OCI-LY3 (cell line): ENCODE results near the gene SFXN5.
A peak's percentile ranks its signal among the peaks of the same experiment; 100 is the strongest.

Experiments
- H2AFZ ChIP-seq: fragments of 200-600, 300-600 bp; shearing (Covaris generic); 2 replicates; pipeline ENCODE4 v1.6.0; 2014; ENCODE audit warnings: antibody characterized with exemption, low read depth, low read length
- H3K27ac ChIP-seq: fragments of 200-600, 300-600 bp; sonication (generic); 2 replicates; pipeline ENCODE4 v1.5.1; 2014; ENCODE audit warnings: mild to moderate bottlenecking, low read length, moderate library complexity, mixed read lengths
- H3K27me3 ChIP-seq: fragments of 200-600, 300-600 bp; sonication (generic); 2 replicates; pipeline ENCODE4 v1.6.1; 2014; ENCODE audit warnings: low read depth, low read length, mixed read lengths
- H3K36me3 ChIP-seq: fragments of 200-600, 300-600 bp; sonication (generic); replicated peaks from 2 replicates; pipeline ENCODE3; 2014; ENCODE audit warnings: low read depth, low read length, mixed read lengths
- H3K4me1 ChIP-seq: fragments of 300-600, 200-600 bp; sonication (generic); 2 replicates; pipeline ENCODE4 v1.6.1; 2014; ENCODE audit warnings: low read length, mixed read lengths
- H3K4me2 ChIP-seq: fragments of 200-600, 300-600 bp; sonication (generic); 2 replicates; pipeline ENCODE4 v1.6.1; 2014; ENCODE audit warnings: low read length, mixed read lengths
- H3K4me3 ChIP-seq: fragments of 300-600, 200-600 bp; sonication (generic); 2 replicates; pipeline ENCODE4 v1.5.1; 2014; ENCODE audit warnings: antibody characterized with exemption, mild to moderate bottlenecking, low read length, moderate library complexity
- H3K79me2 ChIP-seq: fragments of 300-600, 200-600 bp; shearing (Covaris generic); 2 replicates; pipeline ENCODE4 v1.6.1; 2014; ENCODE audit warnings: mild to moderate bottlenecking, low read length, mixed read lengths
- H3K9ac ChIP-seq: fragments of 300-600, 200-600 bp; shearing (Covaris generic); 2 replicates; pipeline ENCODE4 v1.6.0; 2014; ENCODE audit warnings: mild to moderate bottlenecking, low read length, moderate library complexity
- H3K9me3 ChIP-seq: fragments of 200-600, 300-600 bp; shearing (Covaris generic); 2 replicates; pipeline ENCODE4 v1.6.1; 2014; ENCODE audit warnings: low read length, mixed read lengths; ENCODE audit not compliant: insufficient read depth
- H4K20me1 ChIP-seq: fragments of 200-600, 300-600 bp; sonication (generic); 2 replicates; pipeline ENCODE4 v1.6.1; 2016; ENCODE audit warnings: low read length, mixed read lengths; ENCODE audit not compliant: insufficient read depth
- EZH2phosphoT487 ChIP-seq: fragments of 200-600 bp; shearing (Covaris generic); IDR thresholded peaks from 2 replicates; pipeline ENCODE4 v1.6.1; 2018; ENCODE audit warnings: antibody characterized with exemption, mixed run types, low read depth
- TF ChIP-seq, protein P1 (sequence below): fragments of 200-600, 300-600 bp; sonication (generic); IDR thresholded peaks from 2 replicates; pipeline ENCODE4 v1.5.1; 2014; ENCODE audit warnings: antibody characterized with exemption, low read length, low read depth

The SFXN5 gene

GRCh38 chr2:72993933-72994280 is 77.6 kb downstream of the SFXN5 start:
- Histone ChIP-seq H3K36me3 (no peaks in the 10 kb centered on the region), H3K4me2 (no peak overlapping the region), H3K79me2 (no peaks in the 10 kb centered on the region), H3K4me3 (no peak overlapping the region), H3K9ac (no peak overlapping the region), H4K20me1 (no peaks in the 10 kb centered on the region), H2AFZ (no peak overlapping the region), H3K9me3 (no peaks in the 10 kb centered on the region), H3K27ac (no peak overlapping the region), H3K4me1 (no peaks in the 10 kb centered on the region), H3K27me3 (no peaks in the 10 kb centered on the region)
- TF ChIP-seq, protein P1, sequence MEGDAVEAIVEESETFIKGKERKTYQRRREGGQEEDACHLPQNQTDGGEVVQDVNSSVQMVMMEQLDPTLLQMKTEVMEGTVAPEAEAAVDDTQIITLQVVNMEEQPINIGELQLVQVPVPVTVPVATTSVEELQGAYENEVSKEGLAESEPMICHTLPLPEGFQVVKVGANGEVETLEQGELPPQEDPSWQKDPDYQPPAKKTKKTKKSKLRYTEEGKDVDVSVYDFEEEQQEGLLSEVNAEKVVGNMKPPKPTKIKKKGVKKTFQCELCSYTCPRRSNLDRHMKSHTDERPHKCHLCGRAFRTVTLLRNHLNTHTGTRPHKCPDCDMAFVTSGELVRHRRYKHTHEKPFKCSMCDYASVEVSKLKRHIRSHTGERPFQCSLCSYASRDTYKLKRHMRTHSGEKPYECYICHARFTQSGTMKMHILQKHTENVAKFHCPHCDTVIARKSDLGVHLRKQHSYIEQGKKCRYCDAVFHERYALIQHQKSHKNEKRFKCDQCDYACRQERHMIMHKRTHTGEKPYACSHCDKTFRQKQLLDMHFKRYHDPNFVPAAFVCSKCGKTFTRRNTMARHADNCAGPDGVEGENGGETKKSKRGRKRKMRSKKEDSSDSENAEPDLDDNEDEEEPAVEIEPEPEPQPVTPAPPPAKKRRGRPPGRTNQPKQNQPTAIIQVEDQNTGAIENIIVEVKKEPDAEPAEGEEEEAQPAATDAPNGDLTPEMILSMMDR: no peak
- TF ChIP-seq EZH2phosphoT487: no peak

- Histone ChIP-seq H3K4me2 (no peak overlapping the region), H2AFZ (no peak overlapping the region), H3K27me3 (no peaks in the 10 kb centered on the region), H3K79me2 (no peaks in the 10 kb centered on the region), H3K27ac (no peak overlapping the region), H3K4me1 (no peaks in the 10 kb centered on the region), H3K36me3 (no peaks in the 10 kb centered on the region), H3K9me3 (no peaks in the 10 kb centered on the region), H3K9ac (no peak overlapping the region), H4K20me1 (no peaks in the 10 kb centered on the region), H3K4me3 (no peak overlapping the region)
- no peak for TF ChIP-seq EZH2phosphoT487
- TF ChIP-seq, protein P1: peak; percentile 85
Observed at GRCh38 chr2:72993147-72993932, 78.2 kb downstream of the SFXN5 start.

GRCh38 chr2:72992734-72993102 is 78.8 kb downstream of the SFXN5 start:
- H3K27ac ChIP-seq: no peak overlapping the region
- no peaks in the 10 kb centered on the region for H3K4me1 ChIP-seq
- H2AFZ ChIP-seq: no peak overlapping the region
- TF ChIP-seq, protein P1: no peak
- no peak for TF ChIP-seq EZH2phosphoT487
- H3K4me2 ChIP-seq: no peak overlapping the region
- no peaks in the 10 kb centered on the region for H3K79me2 ChIP-seq
- no peak overlapping the region for H3K9ac ChIP-seq
- no peak overlapping the region for H3K4me3 ChIP-seq
- H3K27me3 ChIP-seq: no peaks in the 10 kb centered on the region
- H3K36me3 ChIP-seq: no peaks in the 10 kb centered on the region
- H3K9me3 ChIP-seq: no peaks in the 10 kb centered on the region
- H4K20me1 ChIP-seq: no peaks in the 10 kb centered on the region

- no peak overlapping the region for H3K4me3 ChIP-seq
- no peak overlapping the region for H3K27ac ChIP-seq
- no peaks in the 10 kb centered on the region for H3K9me3 ChIP-seq
- no peak for TF ChIP-seq EZH2phosphoT487
- TF ChIP-seq, protein P1: no peak
- no peaks in the 10 kb centered on the region for H3K4me1 ChIP-seq
- no peaks in the 10 kb centered on the region for H3K36me3 ChIP-seq
- H3K4me2 ChIP-seq: no peak overlapping the region
- H3K9ac ChIP-seq: no peak overlapping the region
- no peak overlapping the region for H2AFZ ChIP-seq
- no peaks in the 10 kb centered on the region for H3K79me2 ChIP-seq
- H4K20me1 ChIP-seq: no peaks in the 10 kb centered on the region
- no peaks in the 10 kb centered on the region for H3K27me3 ChIP-seq
Observed at GRCh38 chr2:72991980-72992733, 79.4 kb downstream of the SFXN5 start.
